ENCODE results near the gene PCARE. TPM values are rescaled to one million over a fixed set of nuclear protein-coding genes. Genes with fewer than 3 reads are reported as not detected.

PCARE gene
- total and polyA plus RNA-seq, 2 experiments from 2014 or later, result not detected

GRCh38 chr2:29109246-29109645 lies 34.9 kb upstream of the PCARE start:
- H3K9me3 Mint-ChIP-seq, result no peaks in the 10 kb centered on the region
- Histone ChIP-seq H3F3A (replicated peaks; ENCODE audit: low read depth) (no peaks in the 10 kb centered on the region), H3K36me3 (ENCODE audit: insufficient read depth) (no peaks in the 10 kb centered on the region), H4K20me1 (replicated peaks; ENCODE audit: insufficient read depth) (no peaks in the 10 kb centered on the region), H3K79me2 (replicated peaks; ENCODE audit: insufficient read depth) (no peaks in the 10 kb centered on the region), H3K4me2 (no peak overlapping the region), H3K27ac (ENCODE audit: low read depth) (no peak overlapping the region), H3K9me2 (ENCODE audit: insufficient read depth) (no peaks in the 10 kb centered on the region), H3K27me3 (ENCODE audit: insufficient read depth) (peaks cover 23% of the 10 kb centered on the region), H3K4me1 (ENCODE audit: insufficient read depth) (no peaks in the 10 kb centered on the region), H2AFZ (no peak overlapping the region), H3K4me3 (no peak overlapping the region)
- no peaks in the 10 kb centered on the region; the same call in 2 of the 3 replicates for H3K36me3 Mint-ChIP-seq (ENCODE audit: low read depth)
- TF ChIP-seq CTCF (conservative IDR thresholded peaks at IDR 0.05; ENCODE audit: low read depth in 2 of 2) (no peak), EZH2phosphoT487 (IDR thresholded peaks at IDR 0.05; ENCODE audit: unreplicated experiment) (no peak), EZH2 (IDR thresholded peaks at IDR 0.05; ENCODE audit: low read depth, unreplicated experiment) (no peak), JUNB (IDR thresholded peaks at IDR 0.05; ENCODE audit: unreplicated experiment) (no peak), ZNF114 (CRISPR knock-in tag; IDR thresholded peaks at IDR 0.05) (no peak)
- TF ChIP-seq, protein P1, sequence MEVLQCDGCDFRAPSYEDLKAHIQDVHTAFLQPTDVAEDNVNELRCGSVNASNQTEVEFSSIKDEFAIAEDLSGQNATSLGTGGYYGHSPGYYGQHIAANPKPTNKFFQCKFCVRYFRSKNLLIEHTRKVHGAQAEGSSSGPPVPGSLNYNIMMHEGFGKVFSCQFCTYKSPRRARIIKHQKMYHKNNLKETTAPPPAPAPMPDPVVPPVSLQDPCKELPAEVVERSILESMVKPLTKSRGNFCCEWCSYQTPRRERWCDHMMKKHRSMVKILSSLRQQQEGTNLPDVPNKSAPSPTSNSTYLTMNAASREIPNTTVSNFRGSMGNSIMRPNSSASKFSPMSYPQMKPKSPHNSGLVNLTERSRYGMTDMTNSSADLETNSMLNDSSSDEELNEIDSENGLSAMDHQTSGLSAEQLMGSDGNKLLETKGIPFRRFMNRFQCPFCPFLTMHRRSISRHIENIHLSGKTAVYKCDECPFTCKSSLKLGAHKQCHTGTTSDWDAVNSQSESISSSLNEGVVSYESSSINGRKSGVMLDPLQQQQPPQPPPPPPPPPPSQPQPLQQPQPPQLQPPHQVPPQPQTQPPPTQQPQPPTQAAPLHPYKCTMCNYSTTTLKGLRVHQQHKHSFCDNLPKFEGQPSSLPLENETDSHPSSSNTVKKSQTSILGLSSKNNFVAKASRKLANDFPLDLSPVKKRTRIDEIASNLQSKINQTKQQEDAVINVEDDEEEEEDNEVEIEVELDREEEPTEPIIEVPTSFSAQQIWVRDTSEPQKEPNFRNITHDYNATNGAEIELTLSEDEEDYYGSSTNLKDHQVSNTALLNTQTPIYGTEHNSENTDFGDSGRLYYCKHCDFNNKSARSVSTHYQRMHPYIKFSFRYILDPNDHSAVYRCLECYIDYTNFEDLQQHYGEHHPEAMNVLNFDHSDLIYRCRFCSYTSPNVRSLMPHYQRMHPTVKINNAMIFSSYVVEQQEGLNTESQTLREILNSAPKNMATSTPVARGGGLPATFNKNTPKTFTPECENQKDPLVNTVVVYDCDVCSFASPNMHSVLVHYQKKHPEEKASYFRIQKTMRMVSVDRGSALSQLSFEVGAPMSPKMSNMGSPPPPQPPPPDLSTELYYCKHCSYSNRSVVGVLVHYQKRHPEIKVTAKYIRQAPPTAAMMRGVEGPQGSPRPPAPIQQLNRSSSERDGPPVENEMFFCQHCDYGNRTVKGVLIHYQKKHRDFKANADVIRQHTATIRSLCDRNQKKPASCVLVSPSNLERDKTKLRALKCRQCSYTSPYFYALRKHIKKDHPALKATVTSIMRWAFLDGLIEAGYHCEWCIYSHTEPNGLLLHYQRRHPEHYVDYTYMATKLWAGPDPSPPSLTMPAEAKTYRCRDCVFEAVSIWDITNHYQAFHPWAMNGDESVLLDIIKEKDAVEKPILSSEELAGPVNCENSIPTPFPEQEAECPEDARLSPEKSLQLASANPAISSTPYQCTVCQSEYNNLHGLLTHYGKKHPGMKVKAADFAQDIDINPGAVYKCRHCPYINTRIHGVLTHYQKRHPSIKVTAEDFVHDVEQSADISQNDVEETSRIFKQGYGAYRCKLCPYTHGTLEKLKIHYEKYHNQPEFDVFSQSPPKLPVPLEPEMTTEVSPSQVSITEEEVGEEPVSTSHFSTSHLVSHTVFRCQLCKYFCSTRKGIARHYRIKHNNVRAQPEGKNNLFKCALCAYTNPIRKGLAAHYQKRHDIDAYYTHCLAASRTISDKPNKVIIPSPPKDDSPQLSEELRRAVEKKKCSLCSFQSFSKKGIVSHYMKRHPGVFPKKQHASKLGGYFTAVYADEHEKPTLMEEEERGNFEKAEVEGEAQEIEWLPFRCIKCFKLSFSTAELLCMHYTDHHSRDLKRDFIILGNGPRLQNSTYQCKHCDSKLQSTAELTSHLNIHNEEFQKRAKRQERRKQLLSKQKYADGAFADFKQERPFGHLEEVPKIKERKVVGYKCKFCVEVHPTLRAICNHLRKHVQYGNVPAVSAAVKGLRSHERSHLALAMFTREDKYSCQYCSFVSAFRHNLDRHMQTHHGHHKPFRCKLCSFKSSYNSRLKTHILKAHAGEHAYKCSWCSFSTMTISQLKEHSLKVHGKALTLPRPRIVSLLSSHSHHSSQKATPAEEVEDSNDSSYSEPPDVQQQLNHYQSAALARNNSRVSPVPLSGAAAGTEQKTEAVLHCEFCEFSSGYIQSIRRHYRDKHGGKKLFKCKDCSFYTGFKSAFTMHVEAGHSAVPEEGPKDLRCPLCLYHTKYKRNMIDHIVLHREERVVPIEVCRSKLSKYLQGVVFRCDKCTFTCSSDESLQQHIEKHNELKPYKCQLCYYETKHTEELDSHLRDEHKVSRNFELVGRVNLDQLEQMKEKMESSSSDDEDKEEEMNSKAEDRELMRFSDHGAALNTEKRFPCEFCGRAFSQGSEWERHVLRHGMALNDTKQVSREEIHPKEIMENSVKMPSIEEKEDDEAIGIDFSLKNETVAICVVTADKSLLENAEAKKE (CRISPR knock-in tag; IDR thresholded peaks at IDR 0.05), result no peak
- TF ChIP-seq, protein P2, sequence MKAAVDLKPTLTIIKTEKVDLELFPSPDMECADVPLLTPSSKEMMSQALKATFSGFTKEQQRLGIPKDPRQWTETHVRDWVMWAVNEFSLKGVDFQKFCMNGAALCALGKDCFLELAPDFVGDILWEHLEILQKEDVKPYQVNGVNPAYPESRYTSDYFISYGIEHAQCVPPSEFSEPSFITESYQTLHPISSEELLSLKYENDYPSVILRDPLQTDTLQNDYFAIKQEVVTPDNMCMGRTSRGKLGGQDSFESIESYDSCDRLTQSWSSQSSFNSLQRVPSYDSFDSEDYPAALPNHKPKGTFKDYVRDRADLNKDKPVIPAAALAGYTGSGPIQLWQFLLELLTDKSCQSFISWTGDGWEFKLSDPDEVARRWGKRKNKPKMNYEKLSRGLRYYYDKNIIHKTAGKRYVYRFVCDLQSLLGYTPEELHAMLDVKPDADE (IDR thresholded peaks at IDR 0.05), result no peak
- TF ChIP-seq, protein P3, sequence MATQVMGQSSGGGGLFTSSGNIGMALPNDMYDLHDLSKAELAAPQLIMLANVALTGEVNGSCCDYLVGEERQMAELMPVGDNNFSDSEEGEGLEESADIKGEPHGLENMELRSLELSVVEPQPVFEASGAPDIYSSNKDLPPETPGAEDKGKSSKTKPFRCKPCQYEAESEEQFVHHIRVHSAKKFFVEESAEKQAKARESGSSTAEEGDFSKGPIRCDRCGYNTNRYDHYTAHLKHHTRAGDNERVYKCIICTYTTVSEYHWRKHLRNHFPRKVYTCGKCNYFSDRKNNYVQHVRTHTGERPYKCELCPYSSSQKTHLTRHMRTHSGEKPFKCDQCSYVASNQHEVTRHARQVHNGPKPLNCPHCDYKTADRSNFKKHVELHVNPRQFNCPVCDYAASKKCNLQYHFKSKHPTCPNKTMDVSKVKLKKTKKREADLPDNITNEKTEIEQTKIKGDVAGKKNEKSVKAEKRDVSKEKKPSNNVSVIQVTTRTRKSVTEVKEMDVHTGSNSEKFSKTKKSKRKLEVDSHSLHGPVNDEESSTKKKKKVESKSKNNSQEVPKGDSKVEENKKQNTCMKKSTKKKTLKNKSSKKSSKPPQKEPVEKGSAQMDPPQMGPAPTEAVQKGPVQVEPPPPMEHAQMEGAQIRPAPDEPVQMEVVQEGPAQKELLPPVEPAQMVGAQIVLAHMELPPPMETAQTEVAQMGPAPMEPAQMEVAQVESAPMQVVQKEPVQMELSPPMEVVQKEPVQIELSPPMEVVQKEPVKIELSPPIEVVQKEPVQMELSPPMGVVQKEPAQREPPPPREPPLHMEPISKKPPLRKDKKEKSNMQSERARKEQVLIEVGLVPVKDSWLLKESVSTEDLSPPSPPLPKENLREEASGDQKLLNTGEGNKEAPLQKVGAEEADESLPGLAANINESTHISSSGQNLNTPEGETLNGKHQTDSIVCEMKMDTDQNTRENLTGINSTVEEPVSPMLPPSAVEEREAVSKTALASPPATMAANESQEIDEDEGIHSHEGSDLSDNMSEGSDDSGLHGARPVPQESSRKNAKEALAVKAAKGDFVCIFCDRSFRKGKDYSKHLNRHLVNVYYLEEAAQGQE (IDR thresholded peaks at IDR 0.05; ENCODE audit: unreplicated experiment), result no peak
- DNase-seq (ENCODE audit: low spot score) (no peak), ATAC-seq (no peak)
- peaks cover 19% of the 10 kb centered on the region for H3K27me3 Mint-ChIP-seq (ENCODE audit: insufficient read depth, low read depth, poor library complexity)
- no peak overlapping the region for H3K27ac Mint-ChIP-seq
- no peaks in the 10 kb centered on the region for H3K4me1 Mint-ChIP-seq
- H3K4me3 Mint-ChIP-seq, result no peak overlapping the region
